ENCODE data around the gene ARSI.
A peak's percentile ranks its signal among the peaks of the same experiment; 100 is the strongest.

The ARSI gene

GRCh38 chr5:150300496-150301169 is 2.1 kb downstream of the ARSI start:
- TF ChIP-seq CTCF (IDR thresholded peaks at IDR 0.05; ENCODE audit: insufficient read depth, low read depth, low read length, missing control alignments) = no peak

GRCh38 chr5:150299571-150300327 is 3.0 kb downstream of the ARSI start:
- no peak for TF ChIP-seq CTCF (IDR thresholded peaks at IDR 0.05; ENCODE audit: insufficient read depth, low read depth, low read length, missing control alignments)
- DNase-seq (ENCODE audit: low read depth) = peak; percentile 40
- no peak overlapping the region for H3K4me3 ChIP-seq (ENCODE audit: low read length)

More at GRCh38 chr5:150300496-150301169, 2.1 kb downstream of the ARSI start:
- no peak overlapping the region for H3K4me3 ChIP-seq (ENCODE audit: low read length)
- DNase-seq (ENCODE audit: low read depth) = no peak

- TF ChIP-seq CTCF (IDR thresholded peaks at IDR 0.05; ENCODE audit: insufficient read depth, low read depth, low read length, missing control alignments) = no peak
- no peak overlapping the region for H3K4me3 ChIP-seq (ENCODE audit: low read length)
- peak; percentile 96 for DNase-seq (ENCODE audit: low read depth)
These were observed 3.8 kb downstream of the ARSI start for GRCh38 chr5:150298701-150299451.

GRCh38 chr5:150297934-150298595 is 4.6 kb downstream of the ARSI start:
- TF ChIP-seq CTCF (IDR thresholded peaks at IDR 0.05; ENCODE audit: insufficient read depth, low read depth, low read length, missing control alignments) = no peak
- no peak for DNase-seq (ENCODE audit: low read depth)
- no peak overlapping the region for H3K4me3 ChIP-seq (ENCODE audit: low read length)

GRCh38 chr5:150297236-150297890 is 5.3 kb downstream of the ARSI start:
- TF ChIP-seq CTCF (IDR thresholded peaks at IDR 0.05; ENCODE audit: insufficient read depth, low read depth, low read length, missing control alignments) = no peak
- no peak for DNase-seq (ENCODE audit: low read depth)
- H3K4me3 ChIP-seq (ENCODE audit: low read length) = no peak overlapping the region

- no peak for TF ChIP-seq CTCF (IDR thresholded peaks at IDR 0.05; ENCODE audit: insufficient read depth, low read depth, low read length, missing control alignments)
- no peak for DNase-seq (ENCODE audit: low read depth)
- no peak overlapping the region for H3K4me3 ChIP-seq (ENCODE audit: low read length)
These were observed 6.2 kb downstream of the ARSI start for GRCh38 chr5:150296496-150296895.
